HG02885 (cell line): ENCODE measurements around the gene MRTFA.
A peak's percentile ranks its signal among the peaks of the same experiment; 100 is the strongest.

ENCODE experiments used
- ATAC-seq: cut with Tn5 transposase; IDR thresholded peaks from one replicate; pipeline ENCODE4 v1.9.1; 2021; ENCODE audit warnings: mild to moderate bottlenecking; ENCODE audit not compliant: unreplicated experiment, poor library complexity

Gene MRTFA

GRCh38 chr22:40420341-40421081, 216.0 kb downstream of the MRTFA start:
- ATAC-seq: no peak

- no peak for ATAC-seq
These were observed 216.8 kb downstream of the MRTFA start for GRCh38 chr22:40419718-40420117.

GRCh38 chr22:40418366-40419201, 217.9 kb downstream of the MRTFA start:
- no peak for ATAC-seq

- no peak for ATAC-seq
These were observed 218.6 kb downstream of the MRTFA start for GRCh38 chr22:40417881-40418280.

- ATAC-seq: no peak
These were observed 219.5 kb downstream of the MRTFA start for GRCh38 chr22:40417041-40417440.

GRCh38 chr22:40416636-40417035, 219.9 kb downstream of the MRTFA start:
- ATAC-seq: no peak

- ATAC-seq: no peak
These were observed 220.3 kb downstream of the MRTFA start for GRCh38 chr22:40416267-40416570.

- ATAC-seq: no peak
These were observed 220.8 kb downstream of the MRTFA start for GRCh38 chr22:40415531-40416266.

- no peak for ATAC-seq
These were observed 221.5 kb downstream of the MRTFA start for GRCh38 chr22:40414838-40415505.

- ATAC-seq: no peak
These were observed 222.2 kb downstream of the MRTFA start for GRCh38 chr22:40414311-40414710.

- ATAC-seq: no peak
These were observed 222.6 kb downstream of the MRTFA start for GRCh38 chr22:40413873-40414272.

GRCh38 chr22:40412441-40412840, 224.1 kb downstream of the MRTFA start:
- ATAC-seq: peak; percentile 55

- no peak for ATAC-seq
These were observed 225.0 kb downstream of the MRTFA start for GRCh38 chr22:40411506-40411861.

- no peak for ATAC-seq
These were observed 225.6 kb downstream of the MRTFA start for GRCh38 chr22:40410731-40411505.

GRCh38 chr22:40410272-40410671, 226.2 kb downstream of the MRTFA start:
- no peak for ATAC-seq

- no peak for ATAC-seq
These were observed 226.9 kb downstream of the MRTFA start for GRCh38 chr22:40409613-40410113.

GRCh38 chr22:40408718-40409612, 227.6 kb downstream of the MRTFA start:
- ATAC-seq: no peak

GRCh38 chr22:40407831-40408717, 228.4 kb downstream of the MRTFA start:
- ATAC-seq: no peak
